ENCODE data around the gene TMTC2.

DNA sequence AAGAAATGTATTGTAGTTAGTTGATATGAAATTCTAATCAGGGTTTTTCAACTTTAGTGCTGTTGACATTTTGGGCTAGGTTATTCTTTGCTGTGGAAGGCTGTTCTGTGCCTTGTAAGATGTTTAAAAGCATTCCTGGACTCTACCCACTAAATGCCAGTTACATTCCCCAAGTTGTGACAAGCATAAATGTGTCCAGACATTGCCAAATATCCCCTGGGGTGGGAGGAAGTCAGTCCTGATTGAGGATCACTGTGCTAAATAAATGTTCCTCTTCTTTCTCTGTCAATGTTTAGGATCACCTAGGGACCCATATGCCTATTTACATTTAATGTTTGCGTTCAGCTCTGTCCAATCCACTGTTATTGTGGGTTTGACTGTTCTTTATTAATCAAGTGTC, 268.3 kb downstream of the TMTC2 start:
- TF ChIP-seq POLR2AphosphoS5 (IDR thresholded peaks at IDR 0.05) (no peak), EP300 (conservative IDR thresholded peaks at IDR 0.05; ENCODE audit: poor library complexity, severe bottlenecking) (no peak), EZH2 (IDR thresholded peaks at IDR 0.05; ENCODE audit: borderline replicate concordance, insufficient read depth, low read length, poor library complexity, severe bottlenecking) (no peak), RAD21 (conservative IDR thresholded peaks at IDR 0.05) (no peak), SMC3 (conservative IDR thresholded peaks at IDR 0.05; ENCODE audit: poor library complexity) (no peak), MXI1 (conservative IDR thresholded peaks at IDR 0.05; ENCODE audit: poor library complexity, severe bottlenecking) (no peak), TAF1 (IDR thresholded peaks at IDR 0.05; ENCODE audit: low read depth) (no peak)
- TF ChIP-seq, protein P1, sequence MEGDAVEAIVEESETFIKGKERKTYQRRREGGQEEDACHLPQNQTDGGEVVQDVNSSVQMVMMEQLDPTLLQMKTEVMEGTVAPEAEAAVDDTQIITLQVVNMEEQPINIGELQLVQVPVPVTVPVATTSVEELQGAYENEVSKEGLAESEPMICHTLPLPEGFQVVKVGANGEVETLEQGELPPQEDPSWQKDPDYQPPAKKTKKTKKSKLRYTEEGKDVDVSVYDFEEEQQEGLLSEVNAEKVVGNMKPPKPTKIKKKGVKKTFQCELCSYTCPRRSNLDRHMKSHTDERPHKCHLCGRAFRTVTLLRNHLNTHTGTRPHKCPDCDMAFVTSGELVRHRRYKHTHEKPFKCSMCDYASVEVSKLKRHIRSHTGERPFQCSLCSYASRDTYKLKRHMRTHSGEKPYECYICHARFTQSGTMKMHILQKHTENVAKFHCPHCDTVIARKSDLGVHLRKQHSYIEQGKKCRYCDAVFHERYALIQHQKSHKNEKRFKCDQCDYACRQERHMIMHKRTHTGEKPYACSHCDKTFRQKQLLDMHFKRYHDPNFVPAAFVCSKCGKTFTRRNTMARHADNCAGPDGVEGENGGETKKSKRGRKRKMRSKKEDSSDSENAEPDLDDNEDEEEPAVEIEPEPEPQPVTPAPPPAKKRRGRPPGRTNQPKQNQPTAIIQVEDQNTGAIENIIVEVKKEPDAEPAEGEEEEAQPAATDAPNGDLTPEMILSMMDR (IDR thresholded peaks at IDR 0.05; ENCODE audit: poor library complexity, severe bottlenecking) = no peak
- TF ChIP-seq, protein P2, sequence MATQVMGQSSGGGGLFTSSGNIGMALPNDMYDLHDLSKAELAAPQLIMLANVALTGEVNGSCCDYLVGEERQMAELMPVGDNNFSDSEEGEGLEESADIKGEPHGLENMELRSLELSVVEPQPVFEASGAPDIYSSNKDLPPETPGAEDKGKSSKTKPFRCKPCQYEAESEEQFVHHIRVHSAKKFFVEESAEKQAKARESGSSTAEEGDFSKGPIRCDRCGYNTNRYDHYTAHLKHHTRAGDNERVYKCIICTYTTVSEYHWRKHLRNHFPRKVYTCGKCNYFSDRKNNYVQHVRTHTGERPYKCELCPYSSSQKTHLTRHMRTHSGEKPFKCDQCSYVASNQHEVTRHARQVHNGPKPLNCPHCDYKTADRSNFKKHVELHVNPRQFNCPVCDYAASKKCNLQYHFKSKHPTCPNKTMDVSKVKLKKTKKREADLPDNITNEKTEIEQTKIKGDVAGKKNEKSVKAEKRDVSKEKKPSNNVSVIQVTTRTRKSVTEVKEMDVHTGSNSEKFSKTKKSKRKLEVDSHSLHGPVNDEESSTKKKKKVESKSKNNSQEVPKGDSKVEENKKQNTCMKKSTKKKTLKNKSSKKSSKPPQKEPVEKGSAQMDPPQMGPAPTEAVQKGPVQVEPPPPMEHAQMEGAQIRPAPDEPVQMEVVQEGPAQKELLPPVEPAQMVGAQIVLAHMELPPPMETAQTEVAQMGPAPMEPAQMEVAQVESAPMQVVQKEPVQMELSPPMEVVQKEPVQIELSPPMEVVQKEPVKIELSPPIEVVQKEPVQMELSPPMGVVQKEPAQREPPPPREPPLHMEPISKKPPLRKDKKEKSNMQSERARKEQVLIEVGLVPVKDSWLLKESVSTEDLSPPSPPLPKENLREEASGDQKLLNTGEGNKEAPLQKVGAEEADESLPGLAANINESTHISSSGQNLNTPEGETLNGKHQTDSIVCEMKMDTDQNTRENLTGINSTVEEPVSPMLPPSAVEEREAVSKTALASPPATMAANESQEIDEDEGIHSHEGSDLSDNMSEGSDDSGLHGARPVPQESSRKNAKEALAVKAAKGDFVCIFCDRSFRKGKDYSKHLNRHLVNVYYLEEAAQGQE (IDR thresholded peaks at IDR 0.05; ENCODE audit: borderline replicate concordance) = no peak
